CD1c-positive myeloid dendritic cell (primary cell): ENCODE measurements around the gene ARL14EP.

ENCODE experiments used
- DNase-seq: peaks from one replicate; pipeline ENCODE4 v3.0.0-alpha.2; 2016; ENCODE audit errors: extremely low spot score

Gene ARL14EP

DNA sequence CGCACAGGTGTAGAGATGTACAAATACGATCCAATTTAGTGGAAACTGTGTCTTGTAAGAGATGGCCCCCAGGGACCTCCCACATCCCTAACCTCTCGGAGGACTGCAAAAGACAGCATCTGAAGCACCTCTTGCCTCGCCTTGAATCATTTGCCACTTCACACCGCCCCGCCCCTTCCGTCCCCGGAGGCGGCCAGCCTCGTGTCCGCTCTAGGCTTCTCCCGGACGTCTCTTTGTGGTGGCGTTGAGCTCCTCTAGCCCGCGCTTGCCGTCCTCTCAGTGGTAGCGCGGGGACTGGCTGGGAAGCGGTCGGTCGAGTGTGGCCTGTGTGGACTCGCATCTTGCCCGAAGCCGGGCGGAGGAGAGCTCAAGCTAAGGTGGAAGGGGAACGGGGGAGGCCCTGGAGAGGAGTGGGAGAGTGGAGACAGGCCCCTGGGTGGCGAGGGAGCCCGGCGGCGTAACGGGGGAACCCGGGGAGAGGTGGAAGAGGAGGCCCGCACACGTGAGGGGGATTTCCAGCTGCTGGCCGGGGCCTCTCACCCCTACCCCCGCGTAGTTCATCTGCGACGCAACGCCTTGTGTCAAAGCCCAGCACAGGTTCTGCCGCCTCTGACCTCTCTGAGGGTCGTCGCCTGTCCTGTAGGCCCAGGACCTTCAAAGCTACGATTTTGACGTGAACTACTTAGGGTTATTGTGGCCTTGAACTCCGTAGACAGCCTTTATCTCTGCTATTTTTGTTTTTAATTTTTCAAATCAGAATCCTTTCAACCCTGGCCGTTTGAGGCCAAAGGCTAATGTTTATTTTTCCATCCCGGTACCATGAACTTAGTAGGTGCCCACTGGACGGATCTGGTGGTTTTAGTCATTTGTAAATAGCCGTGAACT, at the start of gene ARL14EP:
ARL14EP (plus strand) TSS at position 279 of the 885 bp plus-strand sequence. CDS start 7,845 bp downstream, outside the sequence.
- DNase-seq, result peak; percentile 92

GRCh38 chr11:30277176-30277575, 45.7 kb upstream of the ARL14EP start:
- no peak for DNase-seq

DNA sequence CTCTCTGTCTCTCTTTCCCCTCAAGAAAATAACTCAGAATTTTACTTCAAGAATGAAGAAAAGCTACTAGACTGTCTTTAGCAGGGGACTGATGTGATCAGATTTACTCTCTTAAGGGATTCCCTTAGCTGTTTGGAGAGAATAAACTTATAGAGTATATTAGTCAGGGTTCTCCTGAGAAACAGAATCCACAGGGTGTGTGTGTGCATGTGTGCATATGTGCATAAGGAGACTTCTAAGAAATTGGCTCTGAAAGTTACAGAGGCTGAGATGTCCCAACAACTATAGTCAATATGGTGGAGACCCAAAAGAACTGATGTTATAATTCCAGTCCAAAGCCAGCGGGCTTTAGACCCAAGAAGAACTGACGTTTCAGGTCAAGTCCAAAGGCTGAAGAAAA, 43.1 kb upstream of the ARL14EP start:
- DNase-seq, result no peak

- DNase-seq, result no peak
These were observed 41.2 kb upstream of the ARL14EP start for GRCh38 chr11:30281476-30282288.

GRCh38 chr11:30282289-30282631, 40.6 kb upstream of the ARL14EP start:
- DNase-seq, result no peak

- DNase-seq, result no peak
These were observed 38.1 kb upstream of the ARL14EP start for GRCh38 chr11:30284836-30285235.

GRCh38 chr11:30285416-30286121, 37.3 kb upstream of the ARL14EP start:
- no peak for DNase-seq

DNA sequence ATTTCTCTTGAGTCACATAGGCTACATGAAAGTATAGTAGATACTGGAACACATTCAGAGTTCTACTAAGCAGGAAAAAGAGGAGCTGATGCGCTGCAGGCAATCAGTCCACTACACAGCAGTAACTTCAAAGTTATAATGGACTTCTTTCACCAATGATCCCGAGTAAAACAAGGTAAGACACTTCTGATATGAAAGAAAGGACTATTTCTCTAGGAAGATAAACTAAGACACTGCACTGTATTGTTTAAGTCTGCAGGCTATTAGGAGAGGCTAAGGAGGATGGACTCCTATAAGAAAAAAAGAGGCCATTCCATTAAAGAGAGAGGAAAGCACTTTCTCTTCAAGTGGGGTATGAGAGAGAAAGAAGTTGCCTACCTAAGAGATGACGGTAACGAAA, 31.6 kb upstream of the ARL14EP start:
- no peak for DNase-seq

GRCh38 chr11:30292545-30292944, 30.4 kb upstream of the ARL14EP start:
- DNase-seq, result no peak

- DNase-seq, result no peak
These were observed 27.6 kb upstream of the ARL14EP start for GRCh38 chr11:30295178-30295885.

GRCh38 chr11:30304620-30305019, 18.3 kb upstream of the ARL14EP start:
- DNase-seq, result no peak

- no peak for DNase-seq
These were observed 12.3 kb upstream of the ARL14EP start for GRCh38 chr11:30310623-30311022.

DNA sequence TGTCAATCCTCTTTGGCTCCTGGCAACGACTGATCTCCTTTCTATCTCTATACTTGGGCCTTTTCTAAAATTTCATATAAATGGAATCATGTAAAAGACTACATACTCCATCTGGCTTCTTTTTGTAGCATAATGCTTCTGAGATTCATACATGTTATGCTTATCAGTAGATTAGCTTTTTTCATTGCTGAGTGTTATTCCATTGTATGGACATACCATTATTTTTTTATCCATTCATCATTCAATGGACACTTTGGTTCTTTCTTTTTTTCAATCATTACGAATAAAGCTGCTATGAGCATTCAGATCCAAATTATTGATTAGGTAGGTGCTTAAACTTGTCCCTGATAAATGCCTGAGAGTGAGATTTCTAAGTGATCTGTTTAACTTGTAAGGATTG, 11.7 kb upstream of the ARL14EP start:
- DNase-seq, result no peak

DNA sequence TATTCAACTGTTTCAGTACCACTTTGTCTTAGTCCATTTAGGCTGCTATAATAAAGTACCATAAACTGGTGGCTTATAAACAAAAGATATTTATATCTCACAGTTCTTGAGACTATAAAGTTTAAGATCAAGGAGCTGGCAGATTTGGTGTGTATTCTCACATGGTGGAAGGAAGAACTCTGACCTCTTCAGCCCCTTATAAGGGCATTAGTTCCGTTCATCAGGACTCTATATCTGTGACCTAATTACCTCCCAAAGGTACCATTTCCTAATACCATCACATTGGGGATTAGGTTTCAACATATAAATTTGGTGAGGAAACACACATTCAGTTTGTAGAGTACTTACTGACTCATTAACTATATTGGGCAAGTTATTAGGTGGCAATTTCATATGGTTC, 10.7 kb upstream of the ARL14EP start:
- no peak for DNase-seq

DNA sequence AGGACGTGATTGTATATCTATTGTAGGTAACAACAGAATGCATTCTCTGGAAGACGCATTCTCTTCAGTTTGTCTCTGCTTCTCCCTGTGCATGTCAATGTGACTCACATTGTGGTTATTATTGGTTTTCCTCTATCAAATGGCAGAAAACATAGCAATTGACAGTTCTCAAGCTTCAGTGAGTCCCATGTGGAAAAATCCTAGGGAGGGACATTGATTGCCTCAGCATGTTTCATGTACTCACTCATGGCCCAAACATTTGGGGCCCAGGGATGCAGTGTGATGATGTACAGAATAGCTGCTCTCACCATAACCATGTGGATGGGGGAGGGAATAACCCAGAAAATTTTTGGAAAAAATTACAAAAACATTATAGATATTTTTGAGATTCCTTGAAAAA, 9.3 kb upstream of the ARL14EP start:
- no peak for DNase-seq

GRCh38 chr11:30314625-30315024, 8.3 kb upstream of the ARL14EP start:
- no peak for DNase-seq

DNA sequence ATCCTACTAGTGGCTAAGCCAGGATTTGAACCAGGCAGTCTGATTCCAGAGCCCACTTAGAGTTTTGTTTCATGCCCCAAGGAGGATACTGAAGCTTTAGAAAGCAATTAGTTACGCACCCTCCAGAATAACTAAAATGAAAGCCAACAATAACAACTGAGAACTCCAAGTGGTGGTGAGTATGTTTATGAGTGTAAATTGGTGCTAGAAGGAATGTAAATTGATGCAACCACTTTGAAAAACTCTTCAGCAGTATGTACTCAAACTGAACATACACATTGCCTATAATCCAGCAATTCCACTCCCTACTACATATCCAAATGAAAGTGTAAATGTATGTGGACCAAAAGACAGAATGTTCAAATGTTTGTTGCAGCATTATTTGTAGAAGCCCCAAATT, 6.7 kb upstream of the ARL14EP start:
- no peak for DNase-seq

DNA sequence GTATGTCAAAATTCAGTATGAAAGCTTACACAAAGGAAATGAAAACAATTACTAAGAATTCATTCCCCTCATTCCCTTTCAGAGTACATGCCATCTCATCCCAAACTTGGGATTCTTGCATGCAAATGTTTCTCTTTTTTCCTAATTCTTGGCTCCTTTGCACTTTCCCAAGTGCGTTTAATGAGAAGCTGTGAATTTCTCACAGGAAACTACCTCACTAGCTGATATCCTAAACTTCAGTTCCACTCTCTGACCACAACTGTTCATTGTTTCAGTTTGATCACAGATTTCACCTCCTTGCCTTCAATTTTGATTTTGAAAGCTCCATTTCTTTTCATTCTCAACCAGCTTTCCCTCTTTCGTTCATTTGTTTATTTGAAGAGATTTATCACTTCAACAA, 5.9 kb upstream of the ARL14EP start:
- DNase-seq, result no peak

GRCh38 chr11:30321321-30321720, 1.6 kb upstream of the ARL14EP start:
- DNase-seq, result no peak

DNA sequence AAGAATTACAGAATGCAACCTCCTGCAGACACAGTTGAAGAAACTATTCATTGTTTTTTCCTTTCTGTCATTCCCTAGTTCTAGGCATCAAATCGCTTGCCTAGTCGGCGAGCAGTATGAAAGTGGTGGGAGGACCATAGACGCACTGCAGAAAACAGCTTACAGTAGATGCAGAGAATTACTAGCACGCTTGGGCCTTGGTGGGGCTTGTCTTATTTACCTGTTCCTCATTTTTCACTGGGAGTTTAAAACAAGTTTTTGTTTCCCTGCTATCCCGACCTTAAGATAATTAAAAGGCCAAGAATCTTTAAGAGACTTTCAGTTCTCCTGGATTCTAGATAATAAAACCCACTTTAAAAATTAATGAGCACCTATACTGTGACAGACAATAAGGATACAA, 713 bp upstream of the ARL14EP start:
- DNase-seq, result no peak

DNA sequence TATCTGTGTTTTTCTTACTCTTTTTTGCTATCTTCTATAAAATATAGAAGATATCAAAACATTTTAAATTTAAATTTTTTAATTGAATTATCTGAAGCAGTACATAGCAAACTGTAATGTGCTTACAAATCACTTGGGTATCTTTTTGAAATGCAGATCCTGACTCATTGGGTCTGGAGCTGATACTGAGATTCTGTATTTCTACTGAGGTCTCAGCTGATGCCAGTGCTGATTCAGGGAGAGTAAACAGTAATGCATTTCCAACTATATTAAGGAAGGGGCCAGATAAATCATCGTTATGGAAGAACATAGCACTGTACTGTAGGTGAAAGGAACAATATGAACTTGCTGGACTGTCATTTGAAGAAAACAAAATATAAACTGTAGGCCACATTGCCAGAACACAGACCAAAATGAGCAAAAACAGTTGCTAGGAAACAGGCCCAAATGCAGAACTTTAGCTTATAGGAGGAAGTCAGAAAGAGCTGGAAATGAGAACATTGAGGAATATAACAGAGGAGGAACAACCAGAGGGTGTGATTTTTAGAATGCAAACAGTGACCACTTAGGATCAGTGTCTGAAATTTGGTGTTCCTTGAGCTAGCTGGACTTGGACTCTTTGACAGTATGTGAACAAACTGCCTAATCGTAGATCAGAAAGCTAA, 3.3 kb downstream of the ARL14EP start:
- DNase-seq, result peak; percentile 88
